OCI-LY7 (cell line): ENCODE results near the gene DDX50. TPM values are rescaled to one million over a fixed set of nuclear protein-coding genes. Genes with fewer than 3 reads are reported as not detected.
A peak's percentile ranks its signal among the peaks of the same experiment; 100 is the strongest.

ENCODE experiments used
- BruUV-seq: library from RNA; stranded (reverse); fragments of 400-500 nt; replicated peaks from 2 replicates; lab custom pipeline; 2021; lab: Mats Ljungman, UMichigan
- CTCF ChIA-PET: fragments of 300-600 bp; sonication (Branson Sonifier 250); formaldehyde crosslinking; loops from one replicate; lab custom pipeline; 2022; ENCODE audit warnings: antibody characterized with exemption; ENCODE audit not compliant: unreplicated experiment; lab: Charles Lee
- POLR2A ChIA-PET: fragments of 300-600 bp; sonication (Branson Sonifier 250); formaldehyde crosslinking; loops from one replicate; lab custom pipeline; 2022; ENCODE audit warnings: antibody characterized with exemption; lab: Charles Lee
- DNase-seq: peaks from one replicate; pipeline ENCODE4 v3.0.0-alpha.2; 2015; ENCODE audit warnings: low spot score
- H2AFZ ChIP-seq: fragments of 200-600 bp; sonication (generic), shearing (Covaris generic); 2 replicates; pipeline ENCODE4 v1.6.1; 2014; ENCODE audit warnings: mild to moderate bottlenecking, antibody characterized with exemption, low read length, moderate library complexity
- H3K27ac ChIP-seq: fragments of 200-600 bp; sonication (generic); 2 replicates; pipeline ENCODE4 v1.5.1; 2014; ENCODE audit warnings: mixed run types, low read depth, mild to moderate bottlenecking, moderate library complexity, low read length, inconsistent platforms; ENCODE audit not compliant: poor library complexity, severe bottlenecking
- H3K36me3 ChIP-seq: fragments of 200-600 bp; sonication (generic); 2 replicates; pipeline ENCODE4 v1.6.1; 2014; ENCODE audit warnings: mild to moderate bottlenecking, antibody characterized with exemption, low read length, moderate library complexity, mixed read lengths; ENCODE audit not compliant: insufficient read depth
- H3K4me1 ChIP-seq: fragments of 200-600 bp; sonication (generic); 2 replicates; pipeline ENCODE4 v1.5.1; 2014; ENCODE audit warnings: mild to moderate bottlenecking, low read length; ENCODE audit not compliant: insufficient read depth, poor library complexity, severe bottlenecking
- H3K4me2 ChIP-seq: fragments of 200-600 bp; sonication (generic); 2 replicates; pipeline ENCODE4 v1.6.1; 2014; ENCODE audit warnings: mild to moderate bottlenecking, low read length
- H3K4me3 ChIP-seq: fragments of 200-600 bp; sonication (generic); 2 replicates; pipeline ENCODE4 v1.5.1; 2014; ENCODE audit warnings: mild to moderate bottlenecking, low read depth, low read length; ENCODE audit not compliant: poor library complexity, severe bottlenecking
- H3K79me2 ChIP-seq: fragments of 200-600 bp; sonication (generic); 2 replicates; pipeline ENCODE4 v1.6.1; 2016; ENCODE audit warnings: low read depth, mild to moderate bottlenecking, low read length, moderate library complexity, mixed read lengths; ENCODE audit not compliant: insufficient read depth
- H3K9me2 ChIP-seq: fragments of 200-600 bp; sonication (generic); 2 replicates; pipeline ENCODE4 v1.6.1; 2016; ENCODE audit warnings: mild to moderate bottlenecking, low read length, mixed read lengths; ENCODE audit not compliant: insufficient read depth
- H3K9me3 ChIP-seq: fragments of 200-600 bp; sonication (generic); 2 replicates; pipeline ENCODE4 v1.6.1; 2014; ENCODE audit warnings: mild to moderate bottlenecking, mixed run types, low read length, mixed read lengths
- H4K20me1 ChIP-seq: fragments of 200-600 bp; sonication (generic); 2 replicates; pipeline ENCODE4 v1.6.1; 2014; ENCODE audit warnings: mild to moderate bottlenecking, antibody characterized with exemption, low read length, moderate library complexity, mixed read lengths; ENCODE audit not compliant: insufficient read depth
- EZH2phosphoT487 ChIP-seq: fragments of 200-600 bp; sonication (generic); IDR thresholded peaks from 2 replicates; pipeline ENCODE4 v1.6.1; 2018; ENCODE audit warnings: low read depth, borderline replicate concordance, mild to moderate bottlenecking, mixed run types, antibody characterized with exemption, low read length, moderate library complexity, mixed read lengths
- intact Hi-C: fragments of 100-400 bp; cut with micrococcal nuclease; formaldehyde crosslinking; loops from one replicate; pipeline ENCODE4 v1.10.0; 2022; ENCODE audit not compliant: unreplicated experiment
- total RNA-seq, 2 experiments: library from RNA; depleted of rRNA in 1 of 2; stranded (reverse); fragments of >200 nt in 1 of 2; shearing (Covaris generic) in 1 of 2; gene quantifications; 2 replicates each; pipeline ENCODE4 v1.2.3, GENCODE V29; 2014 to 2022
- TF ChIP-seq, protein P1 (sequence below): fragments of 200-600 bp; sonication (generic); conservative IDR thresholded peaks from 2 replicates; pipeline ENCODE4 v1.5.1; 2014; ENCODE audit warnings: mild to moderate bottlenecking, antibody characterized with exemption, low read length, moderate library complexity, mixed read lengths

DDX50 gene
- total RNA-seq, 2 experiments from 2014 or later, result 31.1 to 49.1 TPM

GRCh38 chr10:68955832-68956532 lies 54.9 kb downstream of the DDX50 start, which contains the start of gene DDX21:
TSS of gene DDX21 (plus strand) at chr10:68956170. CDS start at chr10:68956226, 56 bp downstream.
- ChIA-PET CTCF (no interaction called here), POLR2A (interaction anchor here (0.5 to 1.8 kb wide), 12 partner anchors 9 to 567 kb away, joined by 3 to 6 read pairs (median 4); partner anchors contain the start of gene CCAR1)
- Histone ChIP-seq H3K9me2 (no peaks in the 10 kb centered on the region), H3K4me1 (peaks cover 36% of the 10 kb centered on the region), H3K4me2 (peak within 1 kb of the TSS; percentile 85), H3K9me3 (no peaks in the 10 kb centered on the region), H3K36me3 (peaks cover 64% of the 10 kb centered on the region), H2AFZ (peak within 1 kb of the TSS; percentile 62), H3K79me2 (peaks cover 61% of the 10 kb centered on the region), H3K27ac (peak within 1 kb of the TSS; percentile 86), H3K4me3 (peak within 1 kb of the TSS; percentile 89), H4K20me1 (peaks cover 27% of the 10 kb centered on the region)
- TF ChIP-seq, protein P1, sequence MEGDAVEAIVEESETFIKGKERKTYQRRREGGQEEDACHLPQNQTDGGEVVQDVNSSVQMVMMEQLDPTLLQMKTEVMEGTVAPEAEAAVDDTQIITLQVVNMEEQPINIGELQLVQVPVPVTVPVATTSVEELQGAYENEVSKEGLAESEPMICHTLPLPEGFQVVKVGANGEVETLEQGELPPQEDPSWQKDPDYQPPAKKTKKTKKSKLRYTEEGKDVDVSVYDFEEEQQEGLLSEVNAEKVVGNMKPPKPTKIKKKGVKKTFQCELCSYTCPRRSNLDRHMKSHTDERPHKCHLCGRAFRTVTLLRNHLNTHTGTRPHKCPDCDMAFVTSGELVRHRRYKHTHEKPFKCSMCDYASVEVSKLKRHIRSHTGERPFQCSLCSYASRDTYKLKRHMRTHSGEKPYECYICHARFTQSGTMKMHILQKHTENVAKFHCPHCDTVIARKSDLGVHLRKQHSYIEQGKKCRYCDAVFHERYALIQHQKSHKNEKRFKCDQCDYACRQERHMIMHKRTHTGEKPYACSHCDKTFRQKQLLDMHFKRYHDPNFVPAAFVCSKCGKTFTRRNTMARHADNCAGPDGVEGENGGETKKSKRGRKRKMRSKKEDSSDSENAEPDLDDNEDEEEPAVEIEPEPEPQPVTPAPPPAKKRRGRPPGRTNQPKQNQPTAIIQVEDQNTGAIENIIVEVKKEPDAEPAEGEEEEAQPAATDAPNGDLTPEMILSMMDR, result peak; percentile 89
- no peak for TF ChIP-seq EZH2phosphoT487
- intact Hi-C loops, result no loop called here
- peak; percentile 94 for DNase-seq
- no TSS peak for BruUV-seq

- Histone ChIP-seq H2AFZ (no peak overlapping the region), H3K4me1 (peaks cover 41% of the 10 kb centered on the region), H4K20me1 (peaks cover 40% of the 10 kb centered on the region), H3K4me3 (peak overlapping the region; percentile 89), H3K36me3 (peaks cover 72% of the 10 kb centered on the region), H3K4me2 (peak overlapping the region; percentile 85), H3K79me2 (peaks cover 73% of the 10 kb centered on the region), H3K27ac (peak overlapping the region; percentile 86), H3K9me3 (no peaks in the 10 kb centered on the region), H3K9me2 (no peaks in the 10 kb centered on the region)
- ChIA-PET POLR2A (interaction anchor here (0.6 to 2.6 kb wide), 2 partner anchors 13 to 128 kb away, joined by 4 to 11 read pairs; no protein-coding TSS in a partner anchor), CTCF (no interaction called here)
- TF ChIP-seq, protein P1, result no peak
- no peak for TF ChIP-seq EZH2phosphoT487
- no peak for DNase-seq
- intact Hi-C loops, result no loop called here
- no TSS peak for BruUV-seq
Measured at GRCh38 chr10:68957284-68957615, 56.1 kb downstream of the DDX50 start.

DNA sequence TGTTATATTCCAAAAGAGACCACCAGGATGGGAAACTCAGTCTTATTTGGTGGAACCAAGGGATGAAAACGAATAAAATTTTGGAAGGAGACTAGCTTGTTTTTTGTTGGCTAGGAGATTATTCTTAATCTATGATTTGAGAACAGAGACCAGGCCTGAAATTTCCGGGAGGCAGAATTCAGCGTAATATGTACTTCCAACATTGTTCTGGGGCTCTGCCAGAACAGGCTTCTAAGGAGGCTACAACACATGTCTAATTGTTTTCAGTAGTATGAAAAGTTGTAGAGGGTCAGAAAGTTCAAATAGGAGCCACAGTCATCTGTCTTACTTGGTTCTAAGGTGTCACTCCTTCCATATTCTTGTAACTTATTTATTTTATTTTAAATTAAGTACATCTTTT lies 56.5 kb downstream of the DDX50 start:
- ChIA-PET CTCF (no interaction called here), POLR2A (interaction anchor here (2.6 kb wide), 1 partner anchor 12 kb away, joined by 11 read pairs; no protein-coding TSS in a partner anchor)
- DNase-seq, result no peak
- TSS peak; percentile 55 for BruUV-seq
- Histone ChIP-seq H2AFZ (no peak overlapping the region), H3K4me3 (peak overlapping the region; percentile 89), H3K36me3 (peaks cover 72% of the 10 kb centered on the region), H4K20me1 (peaks cover 44% of the 10 kb centered on the region), H3K4me2 (peak overlapping the region; percentile 85), H3K27ac (peak overlapping the region; percentile 86), H3K9me3 (no peaks in the 10 kb centered on the region), H3K9me2 (no peaks in the 10 kb centered on the region), H3K4me1 (peaks cover 41% of the 10 kb centered on the region), H3K79me2 (peaks cover 78% of the 10 kb centered on the region)
- TF ChIP-seq, protein P1, result no peak
- TF ChIP-seq EZH2phosphoT487, result no peak
- intact Hi-C loops, result no loop called here
